ENCODE data around the gene PGD.

Gene PGD

DNA sequence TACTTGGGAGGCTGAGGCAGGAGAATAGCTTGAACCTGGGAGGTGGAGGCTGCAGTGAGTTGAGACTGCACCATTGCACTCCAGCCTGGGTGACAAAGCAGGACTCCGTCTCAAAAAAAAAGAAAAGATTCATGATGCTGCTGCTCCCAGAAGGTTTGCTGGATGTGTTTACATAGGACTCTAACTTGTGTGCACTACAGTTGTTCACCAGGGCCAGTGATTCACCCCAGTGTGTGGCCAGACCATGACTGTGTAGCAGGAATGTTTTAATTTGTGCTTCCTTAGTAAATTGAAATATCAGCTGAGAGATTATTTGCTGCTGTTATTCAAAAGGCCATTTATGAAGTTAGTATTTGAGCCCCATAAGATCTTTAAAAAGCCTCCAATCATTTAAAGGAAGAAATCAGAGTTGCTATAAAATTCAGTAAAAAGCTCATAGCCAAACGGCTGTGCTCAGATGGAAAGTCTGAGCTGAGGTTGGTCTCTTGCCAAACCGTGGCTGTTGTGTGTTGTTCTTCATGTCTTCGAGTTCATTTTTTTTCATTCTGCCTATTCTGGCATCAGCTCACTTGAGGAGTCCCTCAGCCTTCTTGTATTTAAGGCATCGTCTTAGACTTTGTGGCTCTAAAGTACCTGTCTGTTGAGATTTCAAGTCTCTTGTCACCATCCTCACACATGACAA lies 18.1 kb upstream of the PGD start:
- Histone ChIP-seq H3K27me3 (ENCODE audit: control insufficient read depth, insufficient read depth, low read length) (no peaks in the 10 kb centered on the region), H3K9ac (ENCODE audit: low read length) (no peak overlapping the region), H3K27ac (ENCODE audit: low read depth, low read length) (no peak overlapping the region), H3K36me3 (ENCODE audit: control insufficient read depth, insufficient read depth, low read length) (peaks cover 40% of the 10 kb centered on the region), H3K4me3 (ENCODE audit: low read depth, low read length) (no peak overlapping the region), H3K4me1 (ENCODE audit: control insufficient read depth, insufficient read depth, low read length) (no peaks in the 10 kb centered on the region), H3K9me3 (ENCODE audit: control insufficient read depth, insufficient read depth, low read depth, low read length) (no peaks in the 10 kb centered on the region)

DNA sequence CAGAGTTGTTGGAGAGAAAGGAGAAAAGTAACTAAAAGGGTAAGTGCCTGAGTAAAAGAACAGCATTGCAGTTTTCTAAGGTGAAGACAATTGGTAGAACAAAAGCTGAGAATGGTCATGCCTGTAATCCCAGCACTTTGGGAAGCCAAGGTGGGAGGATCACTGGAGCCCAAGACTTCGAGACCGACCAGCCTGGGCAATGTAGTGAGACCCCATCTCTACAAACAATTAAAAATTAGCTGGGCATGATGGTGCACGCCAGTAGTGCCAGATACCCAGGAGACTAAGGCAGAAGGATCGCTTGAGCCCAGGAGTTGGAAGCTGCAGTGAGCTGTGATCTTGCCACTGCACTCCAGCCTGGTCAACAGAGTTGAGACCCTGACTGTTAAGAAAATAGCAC lies 15.2 kb upstream of the PGD start:
- H3K4me3 ChIP-seq (ENCODE audit: low read depth, low read length) = no peak overlapping the region
- no peaks in the 10 kb centered on the region for H3K27me3 ChIP-seq (ENCODE audit: control insufficient read depth, insufficient read depth, low read length)
- H3K36me3 ChIP-seq (ENCODE audit: control insufficient read depth, insufficient read depth, low read length) = peaks cover 22% of the 10 kb centered on the region
- H3K4me1 ChIP-seq (ENCODE audit: control insufficient read depth, insufficient read depth, low read length) = peaks cover 11% of the 10 kb centered on the region
- H3K9ac ChIP-seq (ENCODE audit: low read length) = no peak overlapping the region
- H3K9me3 ChIP-seq (ENCODE audit: control insufficient read depth, insufficient read depth, low read depth, low read length) = no peaks in the 10 kb centered on the region
- no peak overlapping the region for H3K27ac ChIP-seq (ENCODE audit: low read depth, low read length)

DNA sequence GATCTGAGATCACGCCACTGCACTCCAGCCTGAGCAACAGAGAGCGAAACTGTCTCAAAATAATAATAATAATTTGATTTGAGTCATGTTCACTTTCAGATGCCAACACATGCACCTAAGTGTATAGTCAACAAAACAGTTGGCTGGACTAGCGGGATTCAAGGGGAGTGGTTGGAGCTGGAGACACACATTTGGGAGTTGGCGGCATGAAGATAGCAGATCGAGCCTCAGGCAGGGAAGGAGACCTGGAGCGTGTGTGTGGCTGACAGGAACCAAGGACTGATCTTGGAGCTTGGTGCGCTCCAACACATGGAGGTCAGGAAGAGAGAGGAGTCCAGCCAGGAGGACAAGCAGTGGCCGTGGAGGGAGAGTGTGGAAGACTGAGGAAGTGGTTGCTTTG lies 14.6 kb upstream of the PGD start:
- no peak overlapping the region for H3K27ac ChIP-seq (ENCODE audit: low read depth, low read length)
- no peak overlapping the region for H3K4me3 ChIP-seq (ENCODE audit: low read depth, low read length)
- H3K27me3 ChIP-seq (ENCODE audit: control insufficient read depth, insufficient read depth, low read length) = no peaks in the 10 kb centered on the region
- H3K4me1 ChIP-seq (ENCODE audit: control insufficient read depth, insufficient read depth, low read length) = peaks cover 11% of the 10 kb centered on the region
- no peaks in the 10 kb centered on the region for H3K9me3 ChIP-seq (ENCODE audit: control insufficient read depth, insufficient read depth, low read depth, low read length)
- H3K36me3 ChIP-seq (ENCODE audit: control insufficient read depth, insufficient read depth, low read length) = peaks cover 19% of the 10 kb centered on the region
- H3K9ac ChIP-seq (ENCODE audit: low read length) = no peak overlapping the region

DNA sequence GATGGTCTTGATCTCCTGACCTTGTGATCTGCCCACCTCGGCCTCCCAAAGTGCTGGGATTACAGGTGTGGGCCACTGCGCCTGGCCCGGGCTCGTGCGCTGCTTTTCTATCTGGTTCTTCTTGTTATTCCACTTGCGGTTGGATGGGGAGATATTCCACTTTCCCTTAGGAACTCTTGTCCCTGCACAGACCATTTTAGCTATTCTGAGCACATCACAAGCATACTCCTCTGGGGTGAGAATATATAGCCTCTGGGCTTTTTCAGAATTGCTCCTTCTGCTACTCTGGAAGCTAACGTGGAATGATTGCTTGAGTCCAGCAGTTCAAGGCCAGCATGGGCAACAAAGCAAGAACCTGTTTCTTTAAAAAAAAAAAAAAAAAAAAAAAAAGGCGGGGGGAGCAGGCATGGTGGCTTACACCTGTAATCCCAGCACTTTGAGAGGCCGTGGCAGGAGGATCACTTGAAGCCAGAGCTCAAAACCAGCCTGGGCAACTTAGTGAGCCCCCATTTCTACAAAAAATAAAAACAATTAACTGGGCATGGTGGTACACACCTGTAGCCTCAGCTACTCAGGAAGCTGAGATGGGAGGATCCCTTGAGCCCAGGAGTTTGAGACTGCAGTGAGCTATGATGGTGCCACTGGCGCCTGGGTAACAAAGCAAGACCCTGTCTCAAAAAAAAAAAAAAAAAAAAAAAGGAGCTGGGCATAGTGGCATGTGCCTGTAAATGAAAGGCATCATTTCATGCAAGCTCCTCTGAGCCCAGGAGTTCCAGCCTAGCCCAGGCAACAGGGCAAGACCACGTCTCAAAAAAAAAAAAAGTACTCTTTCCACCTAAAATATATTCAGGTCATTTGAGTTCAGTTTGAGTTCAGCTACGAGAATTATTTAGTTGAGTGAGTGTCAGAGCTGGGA lies 11.8 kb upstream of the PGD start:
- H3K27ac ChIP-seq (ENCODE audit: low read depth, low read length) = peak overlapping the region; percentile 67; the same call in 1 of the 2 replicates

DNA sequence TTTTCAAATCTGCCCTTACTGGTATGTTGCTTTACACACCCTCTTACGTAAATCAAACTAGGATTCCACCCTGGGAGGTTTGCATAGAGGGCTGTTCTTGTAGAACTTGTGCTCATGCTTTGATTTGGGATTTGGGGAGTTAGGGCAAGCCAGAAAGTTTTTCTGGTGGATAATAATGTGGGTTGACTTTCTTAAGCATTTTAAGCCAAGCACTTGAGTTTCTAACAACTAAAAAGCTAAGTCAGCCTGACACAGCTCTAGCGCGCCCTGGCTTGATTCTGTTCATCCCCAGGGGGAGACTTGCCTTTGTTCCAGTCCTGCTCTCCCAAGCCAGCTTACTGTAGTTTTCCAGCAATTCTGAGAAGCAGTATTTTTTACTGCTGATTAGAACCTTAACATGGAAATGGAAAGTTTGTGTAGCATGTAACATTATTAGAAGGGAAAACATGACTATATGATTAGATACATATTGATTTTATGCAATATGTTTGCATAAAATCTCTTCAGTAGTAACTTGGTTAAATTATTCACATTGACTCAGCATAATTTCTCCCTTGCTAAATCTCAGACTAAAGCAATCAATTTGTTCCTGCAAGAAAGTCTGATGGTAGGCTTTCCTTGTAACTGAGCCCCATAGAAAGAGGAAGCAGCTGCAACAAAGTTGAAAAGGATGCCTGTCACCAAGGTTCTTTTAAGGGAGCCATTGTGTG lies 11.0 kb upstream of the PGD start:
- no peaks in the 10 kb centered on the region for H3K27me3 ChIP-seq (ENCODE audit: control insufficient read depth, insufficient read depth, low read length)
- peaks cover 9% of the 10 kb centered on the region for H3K36me3 ChIP-seq (ENCODE audit: control insufficient read depth, insufficient read depth, low read length)
- H3K4me3 ChIP-seq (ENCODE audit: low read depth, low read length) = no peak overlapping the region
- peak overlapping the region; percentile 18 for H3K9ac ChIP-seq (ENCODE audit: low read length)
- peaks cover 11% of the 10 kb centered on the region for H3K4me1 ChIP-seq (ENCODE audit: control insufficient read depth, insufficient read depth, low read length)
- H3K9me3 ChIP-seq (ENCODE audit: control insufficient read depth, insufficient read depth, low read depth, low read length) = no peaks in the 10 kb centered on the region
- H3K27ac ChIP-seq (ENCODE audit: low read depth, low read length) = peak overlapping the region; percentile 67

More for the DNA sequence above, 11.8 kb upstream of the PGD start:
- no peak overlapping the region for H3K9ac ChIP-seq (ENCODE audit: low read length)
- peaks cover 11% of the 10 kb centered on the region for H3K4me1 ChIP-seq (ENCODE audit: control insufficient read depth, insufficient read depth, low read length)
- H3K36me3 ChIP-seq (ENCODE audit: control insufficient read depth, insufficient read depth, low read length) = peaks cover 9% of the 10 kb centered on the region
- no peak overlapping the region for H3K4me3 ChIP-seq (ENCODE audit: low read depth, low read length)
- H3K27me3 ChIP-seq (ENCODE audit: control insufficient read depth, insufficient read depth, low read length) = no peaks in the 10 kb centered on the region
- H3K9me3 ChIP-seq (ENCODE audit: control insufficient read depth, insufficient read depth, low read depth, low read length) = no peaks in the 10 kb centered on the region

DNA sequence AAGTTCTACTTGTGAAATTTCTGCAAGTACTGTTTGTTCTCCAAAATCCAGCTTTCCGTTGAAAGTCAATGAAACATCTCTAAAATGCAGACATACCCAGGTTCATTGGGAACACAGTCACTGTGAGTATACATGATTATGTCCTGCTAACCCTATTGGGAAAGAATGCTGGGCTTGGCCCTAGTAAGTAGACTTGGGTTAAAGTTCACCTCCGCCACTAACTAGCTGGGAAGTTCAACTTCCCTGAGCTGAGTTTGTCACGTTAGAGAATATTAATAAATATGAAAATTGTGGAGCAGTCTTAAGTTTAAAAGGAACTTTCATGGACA lies 10.5 kb upstream of the PGD start:
- Histone ChIP-seq H3K9ac (ENCODE audit: low read length) (no peak overlapping the region), H3K9me3 (ENCODE audit: control insufficient read depth, insufficient read depth, low read depth, low read length) (no peaks in the 10 kb centered on the region), H3K4me3 (ENCODE audit: low read depth, low read length) (no peak overlapping the region), H3K36me3 (ENCODE audit: control insufficient read depth, insufficient read depth, low read length) (peaks cover 9% of the 10 kb centered on the region), H3K27ac (ENCODE audit: low read depth, low read length) (no peak overlapping the region), H3K27me3 (ENCODE audit: control insufficient read depth, insufficient read depth, low read length) (no peaks in the 10 kb centered on the region), H3K4me1 (ENCODE audit: control insufficient read depth, insufficient read depth, low read length) (peaks cover 11% of the 10 kb centered on the region)

DNA sequence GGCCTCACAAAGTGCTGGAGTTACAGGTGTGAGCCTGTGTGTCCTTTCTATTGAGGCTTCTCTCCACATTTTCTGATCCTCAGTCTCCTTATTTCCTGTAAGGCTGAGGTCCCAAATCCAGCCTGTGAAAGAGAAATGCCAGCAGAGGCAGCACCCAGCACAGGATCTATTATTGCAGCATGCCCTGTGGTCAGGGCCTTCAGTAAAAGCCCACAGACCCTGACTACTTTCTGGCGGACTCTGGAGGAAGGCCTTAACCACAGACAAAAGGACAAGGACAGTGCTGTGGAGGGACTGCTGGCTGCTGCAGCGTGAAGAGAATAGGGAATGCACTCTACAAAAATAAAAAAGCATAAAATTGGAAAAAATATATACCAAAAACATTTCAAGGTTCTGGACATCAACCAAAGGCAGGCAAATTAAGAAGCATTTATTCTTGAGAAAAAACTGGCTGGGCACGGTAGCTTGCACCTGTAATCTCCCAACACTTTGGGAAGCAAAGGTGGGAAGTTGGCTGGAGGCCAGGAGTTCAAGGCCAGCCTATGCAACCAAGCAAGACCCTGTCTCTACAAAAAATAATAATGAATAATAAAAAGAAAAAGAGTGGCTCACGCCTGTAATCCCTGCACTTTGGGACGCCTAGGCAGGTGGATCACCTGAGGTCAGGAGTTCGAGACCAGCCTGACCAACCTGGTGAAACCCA lies 9.4 kb upstream of the PGD start:
- Histone ChIP-seq H3K4me1 (ENCODE audit: control insufficient read depth, insufficient read depth, low read length) (peaks cover 11% of the 10 kb centered on the region), H3K27me3 (ENCODE audit: control insufficient read depth, insufficient read depth, low read length) (no peaks in the 10 kb centered on the region), H3K27ac (ENCODE audit: low read depth, low read length) (no peak overlapping the region), H3K9me3 (ENCODE audit: control insufficient read depth, insufficient read depth, low read depth, low read length) (peaks cover 4% of the 10 kb centered on the region; the same call in 1 of the 2 replicates), H3K36me3 (ENCODE audit: control insufficient read depth, insufficient read depth, low read length) (peaks cover 5% of the 10 kb centered on the region), H3K9ac (ENCODE audit: low read length) (no peak overlapping the region), H3K4me3 (ENCODE audit: low read depth, low read length) (no peak overlapping the region)

DNA sequence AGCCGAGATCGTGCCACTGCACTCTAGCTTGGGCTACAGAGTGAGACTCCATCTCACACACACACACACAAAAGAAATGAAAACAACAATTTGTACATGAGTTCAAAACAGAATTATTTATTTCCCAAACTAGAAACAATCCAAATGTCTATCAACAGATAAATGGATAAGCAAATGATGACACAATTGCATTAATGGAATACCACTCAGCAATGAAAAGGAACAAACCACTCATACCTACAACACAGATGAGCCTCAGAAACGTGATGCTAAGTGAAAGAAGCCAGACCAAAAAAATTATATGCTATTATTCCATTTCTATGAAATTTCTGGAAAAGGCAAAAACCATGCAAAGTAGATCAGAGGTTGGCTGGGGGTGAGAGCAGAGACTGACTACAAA lies 2.0 kb upstream of the PGD start:
- H3K4me1 ChIP-seq (ENCODE audit: control insufficient read depth, insufficient read depth, low read length) = peaks cover 8% of the 10 kb centered on the region
- H3K27ac ChIP-seq (ENCODE audit: low read depth, low read length) = no peak overlapping the region
- H3K9ac ChIP-seq (ENCODE audit: low read length) = no peak overlapping the region
- no peak overlapping the region for H3K4me3 ChIP-seq (ENCODE audit: low read depth, low read length)
- H3K36me3 ChIP-seq (ENCODE audit: control insufficient read depth, insufficient read depth, low read length) = peaks cover 20% of the 10 kb centered on the region
- no peaks in the 10 kb centered on the region for H3K27me3 ChIP-seq (ENCODE audit: control insufficient read depth, insufficient read depth, low read length)
- H3K9me3 ChIP-seq (ENCODE audit: control insufficient read depth, insufficient read depth, low read depth, low read length) = peaks cover 5% of the 10 kb centered on the region; the same call in 1 of the 2 replicates

DNA sequence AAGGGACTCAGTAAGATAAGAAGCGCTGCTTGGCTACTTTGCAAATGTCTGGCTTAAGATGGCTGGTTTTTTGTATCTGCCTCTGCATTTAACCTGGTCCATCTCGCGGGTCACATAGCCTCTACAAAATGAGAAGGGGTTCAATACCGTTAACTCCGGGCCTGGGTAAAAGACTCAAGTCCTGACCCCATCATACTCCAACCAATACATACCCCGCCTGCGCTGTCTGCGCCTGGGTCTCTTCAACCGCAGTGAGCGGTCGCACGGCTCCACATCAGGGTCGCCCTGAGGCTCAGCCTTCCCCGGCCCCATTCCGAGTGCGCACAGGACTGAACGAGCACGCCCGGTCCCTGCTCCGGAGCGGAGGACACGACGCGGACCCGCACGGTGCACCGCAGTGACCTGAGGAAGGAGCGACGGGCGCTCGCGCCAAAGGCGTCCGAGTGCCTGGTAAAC lies 558 bp upstream of the PGD start:
- H3K4me1 ChIP-seq (ENCODE audit: control insufficient read depth, insufficient read depth, low read length) = peaks cover 8% of the 10 kb centered on the region
- peaks cover 5% of the 10 kb centered on the region; the same call in 1 of the 2 replicates for H3K9me3 ChIP-seq (ENCODE audit: control insufficient read depth, insufficient read depth, low read depth, low read length)
- no peak overlapping the region for H3K27ac ChIP-seq (ENCODE audit: low read depth, low read length)
- H3K4me3 ChIP-seq (ENCODE audit: low read depth, low read length) = peak overlapping the region; percentile 97
- peak overlapping the region; percentile 77 for H3K9ac ChIP-seq (ENCODE audit: low read length)
- H3K27me3 ChIP-seq (ENCODE audit: control insufficient read depth, insufficient read depth, low read length) = no peaks in the 10 kb centered on the region
- H3K36me3 ChIP-seq (ENCODE audit: control insufficient read depth, insufficient read depth, low read length) = peaks cover 33% of the 10 kb centered on the region

DNA sequence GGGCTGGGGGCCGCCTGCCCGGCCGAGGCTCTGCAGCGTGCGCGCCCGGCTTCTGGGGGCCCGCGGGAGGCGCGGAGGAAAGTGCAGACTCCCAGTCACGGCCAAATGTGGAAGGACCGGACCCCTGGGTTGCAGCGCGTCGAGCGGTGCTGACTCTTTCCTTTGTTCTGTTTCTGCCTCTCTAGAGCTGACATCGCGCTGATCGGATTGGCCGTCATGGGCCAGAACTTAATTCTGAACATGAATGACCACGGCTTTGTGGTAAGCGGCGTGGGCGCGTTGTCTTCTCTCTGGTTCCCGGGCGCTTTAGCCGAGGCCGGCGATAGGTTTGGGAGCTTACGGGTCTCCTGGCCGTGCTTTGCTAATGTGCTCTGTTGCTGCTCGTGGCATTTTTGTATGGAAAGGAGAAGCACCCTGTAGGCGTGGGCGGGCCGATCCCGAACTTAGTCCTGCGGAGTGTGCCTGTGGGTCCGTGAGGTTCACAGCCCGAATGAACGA lies 629 bp downstream of the PGD start:
- H3K4me1 ChIP-seq (ENCODE audit: control insufficient read depth, insufficient read depth, low read length) = peaks cover 8% of the 10 kb centered on the region
- H3K36me3 ChIP-seq (ENCODE audit: control insufficient read depth, insufficient read depth, low read length) = peaks cover 44% of the 10 kb centered on the region
- H3K9ac ChIP-seq (ENCODE audit: low read length) = peak overlapping the region; percentile 94
- H3K27me3 ChIP-seq (ENCODE audit: control insufficient read depth, insufficient read depth, low read length) = no peaks in the 10 kb centered on the region
- H3K9me3 ChIP-seq (ENCODE audit: control insufficient read depth, insufficient read depth, low read depth, low read length) = no peaks in the 10 kb centered on the region; the same call in 1 of the 2 replicates
- H3K27ac ChIP-seq (ENCODE audit: low read depth, low read length) = peak overlapping the region; percentile 93; the same call in 1 of the 2 replicates
- H3K4me3 ChIP-seq (ENCODE audit: low read depth, low read length) = peak overlapping the region; percentile 97
